Adipose tissue (tissue), 3 donors: ENCODE data around the gene SH3RF3. TPM values are rescaled to one million over a fixed set of nuclear protein-coding genes. Genes with fewer than 3 reads are reported as not detected.
"Not testable (repeated sequence)": the region's sequence is repeated elsewhere in the genome, so short reads cannot be mapped to it uniquely, and the experiment has no call there.

Experiments used
- H3K27ac ChIP-seq: one replicate; pipeline ENCODE4 v1.5.1; 2013; ENCODE audit warnings: low read depth, low read length
- WGBS, 3 donors: extraction: QIAGEN DNeasy Blood & Tissue Kit; methylation state at CpG; one replicate each; pipeline ENCODE4 v1.1.7; 2013; 5-methylcytosine and 5-hydroxymethylcytosine counted together
- polyA plus RNA-seq, 3 donors: library from polyadenylated mRNA; stranded (reverse); fragments of 200-250 nt; gene quantifications; one replicate each; pipeline ENCODE4 v1.2.3, GENCODE V29; 2013
- donor health status: healthy with polysubstance abuse.
- donor health status: Bipolar disorder and iron deficiency.
- donor health status: healthy.

SH3RF3 gene
- polyA plus RNA-seq, 3 donors = 1.2 to 6.5 (median 5.4) TPM

- no peak overlapping the region for H3K27ac ChIP-seq
- whole genome bisulfite sequencing, 3 donors = 58 to 77% (median 60%) methylated on average over 12 of the region's 12 CpGs
These were observed 88.5 kb downstream of the SH3RF3 start for GRCh38 chr2:109217362-109218086.

DNA sequence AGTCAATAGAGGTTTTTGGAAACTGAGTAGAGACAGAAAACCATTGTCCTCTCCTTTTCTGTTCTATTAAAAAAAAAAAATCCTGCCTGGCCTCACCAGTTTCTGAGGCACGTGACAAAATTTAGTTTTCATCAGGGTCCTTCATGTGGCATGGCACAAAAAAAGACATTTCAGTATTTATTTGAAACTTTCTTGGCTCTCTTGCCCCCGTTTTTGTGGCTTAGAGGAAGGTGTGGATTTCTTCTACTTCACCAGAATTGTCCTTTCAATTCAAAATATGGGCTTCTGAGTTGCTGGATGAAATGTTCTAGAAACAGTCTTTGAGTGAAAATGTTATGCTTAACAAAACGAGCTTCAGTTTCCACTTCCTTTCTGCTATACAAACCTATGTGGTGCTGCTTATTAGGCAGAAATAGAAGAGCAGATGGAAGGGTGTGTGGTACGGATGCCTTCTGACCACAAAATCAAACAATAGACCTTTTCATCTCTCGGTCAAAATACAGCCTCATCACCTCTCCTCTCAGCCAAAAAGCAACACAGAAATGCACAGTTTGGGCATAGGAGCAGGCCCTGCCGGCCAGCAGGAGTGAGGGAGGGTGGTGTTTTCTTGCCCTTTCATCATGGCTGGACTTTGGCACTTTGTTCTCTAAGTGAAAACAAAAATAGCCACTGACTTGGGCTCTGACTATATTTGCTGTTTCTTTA is 89.2 kb downstream of the SH3RF3 start:
- WGBS, 3 donors = 47 to 54% (median 52%) methylated on average over 6 of the region's 6 CpGs
- no peak overlapping the region for H3K27ac ChIP-seq

DNA sequence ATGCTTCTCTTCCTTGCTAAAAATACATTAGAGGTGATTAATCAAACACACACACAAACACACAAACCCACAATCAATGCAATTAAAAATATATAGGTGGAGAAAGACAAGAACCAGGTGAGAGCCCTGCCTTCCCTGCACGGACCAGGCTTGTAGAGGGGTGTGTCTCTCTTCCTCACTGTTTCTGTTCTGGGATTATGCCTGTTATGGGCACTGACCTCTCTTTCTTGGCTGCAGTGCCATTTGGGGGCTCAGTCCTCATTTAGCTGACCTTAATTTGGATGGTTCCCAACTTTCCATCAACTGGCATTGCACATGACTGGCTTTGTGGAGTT is 89.8 kb downstream of the SH3RF3 start:
- WGBS, 3 donors = 18 to 87% (median 80%) methylated on average over 1 of the region's 1 CpG
- H3K27ac ChIP-seq = no peak overlapping the region

DNA sequence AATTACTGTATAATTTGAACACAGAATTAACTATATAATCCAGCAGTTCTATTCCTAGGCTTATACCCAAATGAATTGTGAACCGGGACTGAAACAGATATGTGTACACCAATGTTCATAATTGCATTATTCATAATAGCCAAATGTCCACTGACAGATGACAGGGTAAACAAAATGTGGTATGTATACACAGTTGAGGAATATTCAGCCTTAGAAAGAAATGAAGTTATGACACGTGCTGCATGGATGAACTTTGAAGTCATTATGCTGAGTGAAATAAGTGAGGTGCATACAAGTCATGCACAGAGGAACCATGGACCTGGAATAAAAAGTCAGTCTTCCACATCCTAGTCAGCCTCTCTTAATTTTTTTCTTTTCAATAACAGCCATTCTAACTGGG is 91.9 kb downstream of the SH3RF3 start:
- no peak overlapping the region for H3K27ac ChIP-seq
- WGBS, 3 donors = 85 to 98% (median 97%) methylated on average over 2 of the region's 2 CpGs

DNA sequence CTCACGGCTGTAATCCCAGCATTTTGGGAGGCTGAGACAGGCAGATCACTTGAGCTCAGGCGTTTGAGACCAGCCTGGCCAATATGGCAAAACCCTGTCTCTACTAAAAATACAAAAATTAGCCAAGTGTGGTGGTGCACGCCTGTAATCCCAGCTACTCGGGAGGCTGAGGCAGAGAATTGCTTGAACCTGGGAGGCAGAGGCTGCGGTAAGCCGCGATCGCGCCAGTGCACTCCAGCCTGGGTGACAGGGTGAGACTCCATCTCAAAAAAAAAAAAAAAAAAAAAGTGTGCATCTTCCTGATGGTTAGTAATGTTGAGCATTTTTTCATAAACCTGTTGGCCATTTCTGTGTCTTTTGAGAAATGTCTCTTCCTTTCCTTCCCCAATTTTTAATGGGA is 92.3 kb downstream of the SH3RF3 start:
- 94 to 99% (median 99%) methylated on average over 9 of the region's 9 CpGs for WGBS, 3 donors
- H3K27ac ChIP-seq = not testable (repeated sequence)

DNA sequence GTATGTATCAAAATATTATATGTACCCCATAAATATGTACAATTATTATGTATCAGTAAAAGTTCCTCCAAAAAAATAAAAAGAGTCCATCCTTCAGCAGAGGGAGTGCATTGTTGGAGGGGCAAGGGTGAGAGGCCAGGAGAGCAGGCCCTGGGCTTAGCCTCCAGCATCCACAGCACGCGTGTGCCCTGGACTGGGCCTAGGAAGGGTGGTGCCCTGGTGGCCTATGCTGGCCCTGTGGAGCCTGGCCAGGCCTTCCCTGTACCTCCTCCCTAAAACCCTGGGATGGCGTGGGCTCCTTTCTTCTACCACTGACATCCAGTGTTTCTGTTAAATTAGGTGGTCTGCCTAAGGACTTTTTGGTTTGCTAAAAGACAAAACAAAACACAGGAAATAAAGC is 93.4 kb downstream of the SH3RF3 start:
- H3K27ac ChIP-seq = no peak overlapping the region
- WGBS, 3 donors = 94 to 96% (median 94%) methylated on average over 3 of the region's 3 CpGs

DNA sequence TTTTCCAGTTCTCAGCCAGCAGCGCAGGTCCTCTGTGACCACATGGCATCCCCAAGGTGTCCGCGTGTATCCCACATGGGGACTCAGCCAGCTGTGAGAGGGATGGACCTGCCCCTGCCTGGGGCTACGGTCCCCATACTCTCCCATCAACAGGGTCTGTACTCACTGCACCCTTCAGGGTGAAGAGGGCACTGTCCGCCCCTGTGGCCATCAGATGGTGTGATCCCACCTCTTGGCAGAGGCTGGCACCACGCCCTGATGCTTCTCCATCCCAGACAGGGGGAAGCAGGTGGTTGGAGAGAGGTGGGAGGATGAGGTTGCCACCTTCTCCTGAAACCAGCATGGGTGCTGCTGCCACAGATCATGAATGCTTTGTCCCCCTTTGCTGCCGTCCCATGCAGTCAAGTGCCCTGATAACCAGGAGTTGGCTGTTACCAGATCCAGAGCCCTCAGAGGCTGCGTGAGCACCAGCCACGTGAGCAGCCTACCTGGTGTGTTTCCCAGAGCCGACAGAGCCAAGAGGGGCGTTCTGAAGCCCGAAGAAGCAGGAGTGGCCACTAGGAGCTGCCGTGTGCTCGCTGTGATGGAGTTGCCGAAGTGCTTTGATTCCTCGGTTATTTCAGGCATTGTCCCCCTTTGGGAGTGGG is 93.9 kb downstream of the SH3RF3 start:
- H3K27ac ChIP-seq = no peak overlapping the region
- 80 to 95% (median 88%) methylated on average over 16 of the region's 16 CpGs for WGBS, 3 donors

GRCh38 chr2:109223490-109223889 is 94.5 kb downstream of the SH3RF3 start:
- no peak overlapping the region for H3K27ac ChIP-seq
- 93 to 96% (median 96%) methylated on average over 8 of the region's 8 CpGs for WGBS, 3 donors

GRCh38 chr2:109224341-109224740 is 95.3 kb downstream of the SH3RF3 start:
- H3K27ac ChIP-seq = not testable (repeated sequence)
- WGBS, 3 donors = 79 to 93% (median 89%) methylated on average over 8 of the region's 8 CpGs

- 75 to 89% (median 77%) methylated on average over 11 of the region's 11 CpGs for WGBS, 3 donors
- H3K27ac ChIP-seq = no peak overlapping the region
These were observed 96.3 kb downstream of the SH3RF3 start for GRCh38 chr2:109225170-109225782.

DNA sequence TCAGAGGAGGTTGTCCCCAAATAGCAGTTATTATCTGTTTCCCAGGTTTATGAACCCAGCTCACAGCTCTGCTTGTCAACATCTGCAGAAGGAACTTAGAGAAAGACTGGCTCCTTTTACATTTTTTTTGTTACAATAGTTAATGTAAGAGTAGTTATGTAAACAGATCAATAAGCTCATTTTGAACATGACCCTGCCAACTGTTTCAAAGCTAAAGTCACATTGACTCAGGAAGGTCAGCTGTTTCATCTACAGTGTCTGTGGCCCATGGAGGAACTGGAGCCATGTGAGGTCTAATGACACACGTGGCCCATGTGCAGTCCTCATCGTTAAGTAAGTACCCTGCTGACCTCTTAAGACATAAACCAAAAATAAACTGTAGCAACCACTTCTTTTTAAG is 97.1 kb downstream of the SH3RF3 start:
- WGBS, 3 donors = 26 to 55% (median 49%) methylated on average over 2 of the region's 2 CpGs
- H3K27ac ChIP-seq = no peak overlapping the region

GRCh38 chr2:109226622-109227021 is 97.6 kb downstream of the SH3RF3 start:
- H3K27ac ChIP-seq = no peak overlapping the region
- 77 to 93% (median 82%) methylated on average over 6 of the region's 6 CpGs for WGBS, 3 donors

DNA sequence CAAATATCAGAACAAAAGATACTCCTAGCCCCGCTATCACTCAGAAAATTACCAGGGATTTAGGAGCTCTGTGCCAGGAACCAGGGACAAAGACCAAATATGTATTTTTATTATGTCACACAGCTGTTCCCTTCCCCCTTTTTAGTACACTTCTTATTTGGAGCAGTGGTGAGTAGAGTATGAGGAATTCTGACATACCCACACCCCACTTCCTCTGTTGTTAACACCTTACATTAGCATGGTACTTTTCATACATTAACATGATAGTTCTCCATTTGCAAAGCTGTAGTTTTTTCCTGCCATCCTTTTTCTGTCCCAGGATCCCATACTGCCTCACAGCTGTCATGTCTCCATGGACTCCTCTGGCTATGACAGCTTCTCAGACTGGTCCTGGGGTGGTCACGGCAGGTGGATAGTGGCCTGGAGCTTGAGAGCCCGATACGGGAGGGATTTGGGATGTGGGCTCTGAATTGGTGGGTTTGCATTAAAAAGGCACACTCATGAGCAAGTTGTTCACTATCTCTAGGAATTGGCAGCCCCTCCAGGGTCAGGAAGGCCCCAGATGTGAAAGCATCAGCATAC is 100.2 kb downstream of the SH3RF3 start:
- WGBS, 3 donors = 92 to 95% (median 93%) methylated on average over 4 of the region's 4 CpGs
- H3K27ac ChIP-seq = no peak overlapping the region

GRCh38 chr2:109230941-109231420 is 102.0 kb downstream of the SH3RF3 start:
- H3K27ac ChIP-seq = no peak overlapping the region
- 21 to 36% (median 33%) methylated on average over 7 of the region's 7 CpGs for WGBS, 3 donors

GRCh38 chr2:109231428-109231827 is 102.4 kb downstream of the SH3RF3 start:
- no peak overlapping the region for H3K27ac ChIP-seq
- 47 to 61% (median 53%) methylated on average over 3 of the region's 3 CpGs for WGBS, 3 donors

DNA sequence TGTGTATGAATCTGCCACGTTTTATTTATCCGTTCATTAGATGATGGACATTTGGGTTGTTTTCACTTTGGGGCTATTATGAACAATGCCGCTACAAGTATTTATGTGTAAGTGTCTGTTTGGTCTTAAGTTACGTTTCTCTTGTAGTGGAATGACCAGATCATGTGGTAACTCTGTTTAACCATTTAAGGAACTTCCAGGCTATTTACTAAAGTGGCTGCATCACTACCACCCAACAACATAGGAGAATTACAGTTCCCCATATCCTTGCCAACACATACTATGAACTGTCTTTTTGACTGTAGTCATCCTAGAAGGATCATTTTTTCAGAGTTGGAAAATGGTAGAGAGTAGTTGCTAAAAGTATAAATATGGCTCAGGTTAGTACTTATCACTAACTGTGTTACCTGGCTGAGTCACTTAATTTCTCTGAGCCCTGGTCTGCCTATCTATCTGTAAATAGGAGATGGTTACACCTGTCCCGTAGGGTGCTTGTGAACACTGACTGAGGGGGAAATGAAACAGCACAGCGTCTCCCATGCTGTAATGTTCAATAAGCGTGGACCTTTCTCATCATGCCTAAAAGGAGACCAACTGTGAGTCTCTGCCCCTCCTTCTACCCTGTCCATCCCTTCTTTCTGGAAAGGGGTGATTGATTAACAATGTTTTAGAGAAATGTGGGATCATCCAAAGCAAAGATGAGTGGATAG is 103.1 kb downstream of the SH3RF3 start:
- WGBS, 3 donors = 83 to 88% (median 87%) methylated on average over 7 of the region's 7 CpGs
- H3K27ac ChIP-seq = no peak overlapping the region

DNA sequence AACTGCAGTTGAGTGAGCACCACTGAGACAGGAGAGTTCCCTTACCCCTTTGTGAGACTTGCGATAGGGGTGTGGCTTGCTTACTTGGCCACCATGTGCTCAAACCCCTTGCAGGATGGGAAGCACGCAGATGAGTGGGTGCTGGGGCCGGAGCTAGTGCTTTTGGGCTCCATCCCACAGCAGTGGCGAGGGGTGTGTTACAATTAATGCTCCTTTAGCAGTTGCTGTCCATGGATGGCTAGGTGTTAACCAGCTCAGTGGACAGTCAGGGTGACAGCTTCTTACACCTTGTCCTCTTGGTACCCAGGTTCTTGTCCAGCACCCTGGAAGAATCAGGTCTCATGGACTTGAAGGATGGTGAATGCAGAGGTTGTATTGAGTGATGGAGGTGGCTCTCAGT is 103.9 kb downstream of the SH3RF3 start:
- H3K27ac ChIP-seq = no peak overlapping the region
- 91 to 98% (median 97%) methylated on average over 4 of the region's 4 CpGs for WGBS, 3 donors

- WGBS, 3 donors = 88 to 97% (median 92%) methylated on average over 4 of the region's 4 CpGs
- no peak overlapping the region for H3K27ac ChIP-seq
These were observed 104.6 kb downstream of the SH3RF3 start for GRCh38 chr2:109233643-109234042.
